Activated CD4-positive, alpha-beta T cell treated with anti-CD3 and anti-CD28 coated beads for 1 hour (primary cell): Measurements from ENCODE around the gene NR4A1.

Experiments used
- DNase-seq: peaks from one replicate; pipeline ENCODE4 v3.0.0-alpha.2; 2020

Gene NR4A1

DNA sequence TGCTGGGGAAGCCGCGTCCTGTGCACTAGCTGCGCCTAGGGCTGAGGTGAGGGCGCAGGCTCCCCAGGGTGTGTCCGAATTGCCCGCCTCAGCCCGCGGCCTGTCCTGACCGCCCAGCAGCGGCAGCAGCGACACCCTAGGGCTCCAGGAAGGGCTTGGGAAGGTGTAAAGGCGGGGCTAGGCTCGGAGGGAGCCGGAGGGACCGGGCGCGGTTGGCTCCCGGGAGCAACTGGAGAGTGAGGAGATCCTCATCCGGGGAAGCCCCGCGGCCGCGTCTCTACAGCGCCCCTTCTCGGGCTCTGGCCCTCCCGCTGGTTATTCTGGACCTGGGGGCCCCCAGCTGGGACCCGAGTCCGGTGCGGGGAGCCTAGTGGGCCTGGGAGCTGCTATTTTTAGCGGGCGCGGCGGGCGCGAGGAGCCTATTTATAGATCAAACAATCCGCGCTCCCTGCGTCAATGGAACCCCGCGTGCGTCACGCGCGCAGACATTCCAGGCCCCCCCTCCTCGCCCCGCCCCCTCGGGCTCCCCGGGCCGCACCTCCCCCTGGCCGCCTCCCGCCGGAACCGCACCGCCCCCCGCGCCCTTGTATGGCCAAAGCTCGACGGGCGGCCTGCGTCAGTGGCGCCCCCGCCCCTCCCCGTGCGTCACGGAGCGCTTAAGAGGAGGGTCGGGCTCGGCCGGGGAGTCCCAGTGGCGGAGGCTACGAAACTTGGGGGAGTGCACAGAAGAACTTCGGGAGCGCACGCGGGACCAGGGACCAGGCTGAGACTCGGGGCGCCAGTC, at the start of gene NR4A1:
TSS of gene NR4A1 (plus strand) at position 685 of the 784 bp plus-strand sequence. CDS start 2,887 bp downstream, outside the sequence.
- peak; percentile 100 for DNase-seq

DNA sequence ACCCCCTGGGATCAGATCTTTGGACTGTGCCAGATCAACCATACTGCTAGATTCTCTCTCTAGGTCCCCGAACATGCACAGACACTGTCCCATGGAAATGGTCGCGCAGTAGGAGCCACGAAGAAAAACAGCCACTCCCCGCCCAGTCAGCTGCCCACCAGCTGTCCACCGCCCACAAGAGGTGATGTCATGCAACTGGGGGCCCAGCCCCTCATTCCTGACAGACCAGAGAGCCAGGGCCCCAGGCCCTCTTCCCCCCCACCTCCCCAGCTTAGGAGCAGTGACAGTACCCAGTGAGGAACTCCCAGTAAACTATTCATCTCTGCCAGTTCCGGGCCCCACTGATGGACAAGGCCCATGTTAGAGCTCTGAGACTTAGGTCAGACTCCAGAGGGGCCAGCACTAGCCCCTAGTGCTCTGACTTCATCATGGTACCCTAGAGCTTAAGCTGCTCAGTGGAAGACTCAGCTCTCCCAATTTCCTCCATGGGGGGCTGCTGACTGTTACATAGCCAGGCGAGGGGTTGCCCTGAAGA, 48.2 kb upstream of the NR4A1 start:
- DNase-seq = no peak

DNA sequence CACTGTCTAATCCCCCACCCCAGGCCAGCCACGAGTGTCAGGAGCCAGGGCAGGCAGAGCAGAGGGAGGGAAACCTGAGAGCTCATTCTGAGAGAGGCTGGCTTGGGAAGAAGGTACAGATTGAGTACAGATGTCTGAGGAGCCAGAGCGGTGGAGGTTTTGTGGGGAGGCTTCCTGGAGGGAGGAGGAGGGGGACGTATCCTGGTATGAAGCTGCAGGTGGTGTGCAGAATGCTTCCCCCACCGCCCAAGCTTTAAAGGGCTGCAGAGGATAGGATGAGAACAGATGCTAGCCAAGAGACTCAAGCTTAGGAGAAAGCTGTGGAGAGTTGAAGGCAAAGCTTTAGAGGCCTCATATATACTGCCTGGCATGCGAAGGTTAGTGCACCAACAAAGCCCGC, 47.7 kb upstream of the NR4A1 start:
- DNase-seq = no peak

DNA sequence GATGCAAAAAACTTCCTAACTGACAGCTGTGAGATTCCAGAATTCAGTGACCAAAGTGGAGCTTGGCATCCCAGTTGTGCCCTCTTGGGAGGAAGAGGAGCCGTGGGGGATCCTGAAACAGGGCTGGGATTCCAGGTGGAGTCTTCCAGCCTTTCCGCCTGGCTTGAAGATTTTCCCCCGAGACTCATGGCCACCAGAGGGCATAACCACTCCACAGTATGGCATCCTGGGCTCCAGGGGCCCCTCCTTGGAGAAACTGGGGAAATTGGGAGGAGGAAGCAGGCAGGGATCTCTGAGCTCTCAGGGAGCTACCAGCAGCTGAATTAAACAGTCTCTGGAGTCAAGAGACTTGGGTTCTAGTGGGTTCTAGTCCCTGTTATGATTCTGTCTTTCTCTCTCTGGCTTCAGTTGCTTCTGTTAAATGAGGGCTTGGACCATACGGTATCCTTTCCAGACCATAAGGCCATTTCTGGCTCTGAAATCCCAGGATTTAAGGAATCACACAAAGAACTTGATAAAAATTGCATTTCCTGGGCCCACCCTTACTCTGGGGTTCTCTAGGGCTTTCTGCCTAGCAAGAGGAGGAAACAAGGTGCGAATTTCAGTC, 47.1 kb upstream of the NR4A1 start:
- no peak for DNase-seq

DNA sequence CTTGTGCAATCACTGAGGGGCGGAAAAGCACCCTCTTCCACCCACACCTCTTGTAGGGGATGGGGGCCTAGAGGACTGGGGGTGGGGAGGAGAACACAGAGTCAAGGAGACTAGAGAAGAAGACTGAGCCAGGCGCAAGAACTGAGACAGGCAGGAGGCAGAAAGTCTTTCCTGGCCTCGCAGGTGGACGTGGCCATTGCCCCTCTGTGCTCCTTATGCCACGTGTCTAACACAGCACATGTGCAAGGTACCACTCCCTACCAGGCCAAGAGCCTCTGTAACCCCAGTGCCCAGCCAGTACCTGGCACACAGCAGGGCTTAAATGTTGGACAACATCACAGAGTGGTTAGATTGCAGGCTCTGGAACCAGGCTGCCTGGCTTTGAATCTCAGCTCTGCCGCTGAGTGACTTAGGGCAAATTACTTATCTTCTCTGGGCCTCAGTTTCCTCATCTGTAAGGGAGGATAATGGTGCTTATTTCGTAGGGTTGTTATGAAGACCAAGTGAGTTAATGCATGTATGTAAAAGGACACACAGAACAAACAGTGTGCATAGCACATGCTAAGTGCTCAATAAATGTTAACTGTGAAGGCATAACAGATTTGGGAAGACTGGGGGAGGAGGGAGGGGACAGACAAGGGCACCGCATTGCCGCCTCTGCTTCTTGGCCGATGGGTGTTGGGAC, 45.9 kb upstream of the NR4A1 start:
- no peak for DNase-seq

DNA sequence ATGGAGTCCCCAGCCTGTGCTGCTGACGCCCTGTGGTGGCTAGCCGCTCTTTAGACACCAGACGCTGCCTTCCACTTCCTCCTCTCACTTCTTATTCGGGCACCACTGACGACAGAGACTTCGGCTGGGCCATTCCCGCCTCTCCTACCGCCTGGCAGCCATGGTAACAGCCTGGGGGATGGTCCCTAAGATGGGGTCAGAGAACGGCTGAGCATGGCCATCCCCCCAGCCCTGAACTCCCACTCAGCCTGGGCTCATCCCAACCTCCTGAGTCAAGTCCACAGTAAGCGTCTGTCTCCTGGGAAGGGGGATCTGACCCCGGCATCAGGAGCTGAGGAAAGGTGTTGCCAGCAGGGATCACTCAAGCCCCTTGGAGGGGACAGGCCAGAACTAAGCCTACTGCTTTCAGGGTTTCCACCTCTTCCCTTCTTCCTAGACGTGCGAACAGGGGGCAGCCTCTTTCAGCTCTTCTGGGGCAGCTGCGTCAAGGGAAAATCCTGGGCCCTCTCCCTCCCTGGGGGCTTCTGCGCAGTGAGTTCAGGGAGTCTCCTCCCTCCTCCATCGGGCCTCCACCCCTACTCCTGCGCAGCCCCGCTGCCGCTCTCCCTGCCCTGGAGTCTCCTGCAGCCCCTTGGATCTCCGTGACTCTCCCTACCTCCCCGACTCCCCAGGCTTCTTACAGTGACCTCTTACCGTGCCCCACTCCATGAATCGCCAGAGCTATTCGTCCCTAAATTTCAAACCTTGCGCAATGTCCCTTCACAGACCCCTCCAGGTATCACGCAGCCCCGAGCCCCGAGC, 45.1 kb upstream of the NR4A1 start:
- no peak for DNase-seq

DNA sequence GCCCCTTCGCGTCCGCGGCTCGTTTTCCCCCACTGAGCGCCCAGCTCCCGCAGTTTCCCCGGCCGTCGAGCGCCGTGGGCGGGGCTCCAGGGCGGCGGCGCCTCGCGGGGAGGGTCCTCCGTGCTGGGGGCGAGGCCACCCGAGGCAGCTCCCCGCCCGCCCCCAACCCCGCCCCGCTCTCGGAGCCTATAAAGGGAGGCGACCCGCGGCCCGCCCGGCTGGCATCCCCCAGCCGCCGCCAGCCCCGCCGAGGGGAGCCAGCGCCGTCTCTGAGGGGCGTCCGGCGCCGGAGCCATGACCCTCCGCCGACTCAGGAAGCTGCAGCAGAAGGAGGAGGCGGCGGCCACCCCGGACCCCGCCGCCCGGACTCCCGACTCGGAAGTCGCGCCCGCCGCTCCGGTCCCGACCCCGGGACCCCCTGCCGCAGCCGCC, 44.5 kb upstream of the NR4A1 start, which contains the start of gene TAMALIN:
TSS of gene TAMALIN (plus strand) at position 221 of the 432 bp plus-strand sequence. CDS start at position 295, 74 bp downstream.
- DNase-seq = peak; percentile 77

DNA sequence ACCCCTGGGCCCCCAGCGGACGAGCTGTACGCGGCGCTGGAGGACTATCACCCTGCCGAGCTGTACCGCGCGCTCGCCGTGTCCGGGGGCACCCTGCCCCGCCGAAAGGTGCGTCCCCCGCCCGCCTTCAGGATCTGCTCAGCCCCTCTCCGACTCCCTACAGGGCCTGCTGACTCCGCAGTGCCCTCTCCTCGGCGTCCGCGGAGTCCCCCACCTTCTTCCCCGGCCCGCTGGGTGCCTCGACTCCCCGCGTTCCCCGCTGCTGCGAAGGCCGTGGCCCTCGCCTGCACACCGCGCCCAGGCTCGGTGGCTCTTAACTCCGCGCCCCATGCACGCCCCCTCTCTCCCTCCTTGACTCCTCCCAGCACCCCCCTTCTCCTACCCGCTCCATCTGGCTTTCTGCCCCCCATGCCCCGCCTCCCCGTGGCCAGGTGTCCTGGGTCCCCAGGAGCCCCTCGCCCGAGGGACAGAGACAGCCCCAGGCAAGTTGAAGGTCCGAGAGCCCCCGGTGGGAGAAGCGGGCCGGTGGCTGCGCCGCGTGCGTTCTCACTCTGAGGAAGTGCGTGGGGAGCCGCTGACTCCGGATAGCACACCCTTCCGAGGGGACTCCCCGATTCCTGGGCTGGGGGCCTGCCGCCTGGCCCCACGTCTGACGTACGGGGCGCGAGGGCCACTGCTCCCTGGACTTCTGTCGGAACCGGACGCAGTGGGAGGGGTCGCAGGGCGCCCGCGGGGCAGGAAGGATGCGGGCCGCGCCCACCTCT, 43.9 kb upstream of the NR4A1 start:
- peak; percentile 39 for DNase-seq

DNA sequence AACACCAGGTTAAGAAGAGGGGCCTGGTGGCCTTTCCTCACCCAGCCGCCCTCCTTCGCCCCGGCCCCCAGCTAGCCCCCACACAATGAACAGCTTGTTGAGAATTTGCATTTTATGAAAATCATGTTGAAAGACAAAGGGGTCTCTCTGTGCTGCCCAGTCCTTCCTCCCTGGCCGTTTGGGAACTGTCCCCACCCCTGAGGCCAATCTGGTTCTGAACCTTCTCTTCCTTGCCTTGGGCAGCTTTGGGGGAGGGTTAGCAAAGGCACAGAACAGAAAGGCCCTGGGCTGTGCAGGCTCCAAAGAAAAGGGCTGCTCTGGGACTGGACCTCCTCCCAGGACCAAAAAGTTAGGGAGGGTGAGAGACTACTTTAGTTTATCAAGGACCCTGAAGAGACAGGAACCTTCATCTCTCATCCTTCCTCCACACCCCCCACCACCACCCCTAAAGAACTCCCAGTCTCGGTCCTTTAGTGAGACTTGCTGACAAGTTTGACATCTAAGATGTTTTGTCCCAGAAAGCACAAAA, 43.2 kb upstream of the NR4A1 start:
- DNase-seq = no peak

DNA sequence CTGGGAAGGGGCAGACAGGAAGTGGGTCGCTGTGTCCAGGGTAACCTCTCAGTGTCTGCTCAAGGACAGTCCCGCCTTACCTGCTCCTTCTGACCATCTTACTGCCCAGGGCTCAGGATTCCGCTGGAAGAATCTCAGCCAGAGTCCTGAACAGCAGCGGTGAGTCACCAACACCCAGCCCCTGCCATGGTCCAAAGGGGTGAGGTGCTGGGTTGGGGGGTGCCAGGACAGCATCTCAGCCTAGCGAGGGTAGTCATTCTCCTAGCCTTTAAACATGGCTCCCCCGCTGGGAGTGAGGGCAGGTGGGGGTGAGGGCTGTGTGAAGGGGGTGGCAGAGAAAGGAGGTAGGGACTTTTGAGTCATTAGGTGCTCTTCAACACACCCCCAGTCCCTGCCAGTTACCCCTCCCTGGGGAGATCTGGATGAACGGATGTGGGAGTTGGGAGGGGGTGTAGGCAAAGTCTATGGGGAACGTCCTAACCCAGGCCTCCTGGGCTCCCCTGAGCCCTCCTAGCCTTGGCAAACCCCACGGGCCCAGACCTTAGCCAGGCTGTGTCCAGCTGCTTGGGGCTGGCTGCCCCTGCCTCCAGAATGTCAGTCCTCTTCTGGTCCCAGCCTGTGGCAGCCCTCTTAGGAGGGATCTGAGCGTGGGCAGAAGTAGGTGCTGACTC, 42.0 kb upstream of the NR4A1 start:
- no peak for DNase-seq

DNA sequence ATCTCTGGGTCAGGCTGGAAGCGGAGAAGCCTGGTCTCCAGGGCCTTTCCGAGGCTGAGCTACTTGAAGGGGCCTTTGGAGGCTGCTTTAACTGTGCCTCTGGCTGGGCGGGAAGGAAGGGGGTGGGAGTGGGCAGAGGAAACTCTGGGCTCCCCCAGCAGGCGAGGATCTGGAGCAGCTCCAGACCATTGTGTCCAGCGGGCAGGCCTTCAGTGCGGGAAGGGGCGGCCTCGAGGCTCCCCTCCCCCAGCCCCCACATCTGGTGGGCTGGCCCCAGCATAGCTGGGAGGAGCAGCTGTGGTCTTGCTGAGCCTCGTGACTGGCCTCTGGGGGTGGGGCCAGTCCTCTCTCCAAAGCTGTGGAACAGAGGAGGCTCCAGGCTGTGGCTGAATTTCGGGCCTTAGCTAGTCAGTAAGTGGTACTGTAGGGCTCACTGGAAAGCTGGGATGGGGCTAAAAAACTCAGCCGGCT, 41.1 kb upstream of the NR4A1 start:
- no peak for DNase-seq

DNA sequence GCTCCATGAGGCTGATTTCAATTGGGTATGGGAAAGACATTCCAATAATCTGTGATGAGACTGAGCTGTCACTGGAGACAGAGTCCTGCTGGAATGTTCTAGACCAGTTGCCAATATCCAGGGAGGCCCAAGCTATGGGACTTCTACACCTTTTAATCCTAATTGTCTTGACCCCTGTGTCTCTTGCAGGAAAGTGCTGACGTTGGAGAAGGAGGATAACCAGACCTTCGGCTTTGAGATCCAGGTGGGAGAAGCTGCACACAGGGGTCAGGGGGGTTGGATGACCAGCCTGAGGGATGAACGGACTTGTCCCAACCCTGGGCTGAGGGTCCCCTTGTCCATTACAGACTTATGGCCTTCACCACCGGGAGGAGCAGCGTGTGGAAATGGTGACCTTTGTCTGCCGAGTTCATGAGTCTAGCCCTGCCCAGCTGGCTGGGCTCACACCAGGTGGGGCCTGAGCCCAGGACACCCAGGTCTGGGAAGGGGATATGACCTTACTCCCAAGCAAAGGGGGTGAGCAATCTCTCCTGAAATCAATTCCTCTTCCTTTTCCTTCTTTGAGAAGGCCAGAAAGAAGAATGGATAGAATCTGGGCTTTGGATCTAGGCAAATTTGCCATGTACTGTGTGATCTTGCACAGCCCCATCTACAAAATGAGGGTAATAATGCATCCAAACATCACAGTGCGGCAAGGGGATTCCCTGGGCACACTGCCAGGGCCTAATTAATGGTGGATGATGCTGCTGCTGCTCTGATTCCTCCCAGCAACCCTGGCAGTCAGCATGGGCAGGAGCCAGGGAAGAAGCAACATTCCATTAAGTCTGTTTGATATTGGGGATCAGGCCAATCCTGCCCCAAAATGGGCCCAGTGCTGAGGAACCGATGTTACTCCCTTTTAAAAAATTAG, 40.3 kb upstream of the NR4A1 start:
- DNase-seq = no peak

DNA sequence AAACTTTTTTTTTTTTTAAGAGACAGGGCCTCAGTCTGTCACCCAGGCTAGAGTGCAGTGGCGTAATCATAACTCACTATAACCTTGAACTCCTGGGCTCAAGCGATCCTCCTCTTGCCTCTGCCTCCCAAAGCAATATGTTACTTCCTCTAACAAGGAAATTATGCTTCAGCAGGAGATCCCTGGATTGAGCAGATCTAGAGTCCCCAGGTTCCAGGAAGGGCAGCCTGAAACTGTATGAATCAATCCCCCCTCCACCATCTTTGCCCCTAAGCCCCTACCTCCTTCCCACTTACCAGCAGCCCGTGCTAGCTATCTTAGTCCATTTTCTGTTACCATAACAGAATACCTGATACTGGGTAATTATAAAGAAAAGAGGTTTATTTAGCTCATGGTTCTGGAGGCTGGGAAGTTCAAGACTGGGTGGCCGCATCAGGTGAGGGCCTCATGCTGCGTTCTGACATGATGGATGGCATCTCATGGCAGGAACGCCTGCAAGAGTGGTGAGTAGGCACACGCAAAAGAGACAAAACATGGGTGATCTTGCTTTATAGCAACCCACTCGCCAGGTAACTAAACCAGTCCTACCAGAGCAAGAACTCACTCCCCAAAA, 39.5 kb upstream of the NR4A1 start:
- DNase-seq = no peak

DNA sequence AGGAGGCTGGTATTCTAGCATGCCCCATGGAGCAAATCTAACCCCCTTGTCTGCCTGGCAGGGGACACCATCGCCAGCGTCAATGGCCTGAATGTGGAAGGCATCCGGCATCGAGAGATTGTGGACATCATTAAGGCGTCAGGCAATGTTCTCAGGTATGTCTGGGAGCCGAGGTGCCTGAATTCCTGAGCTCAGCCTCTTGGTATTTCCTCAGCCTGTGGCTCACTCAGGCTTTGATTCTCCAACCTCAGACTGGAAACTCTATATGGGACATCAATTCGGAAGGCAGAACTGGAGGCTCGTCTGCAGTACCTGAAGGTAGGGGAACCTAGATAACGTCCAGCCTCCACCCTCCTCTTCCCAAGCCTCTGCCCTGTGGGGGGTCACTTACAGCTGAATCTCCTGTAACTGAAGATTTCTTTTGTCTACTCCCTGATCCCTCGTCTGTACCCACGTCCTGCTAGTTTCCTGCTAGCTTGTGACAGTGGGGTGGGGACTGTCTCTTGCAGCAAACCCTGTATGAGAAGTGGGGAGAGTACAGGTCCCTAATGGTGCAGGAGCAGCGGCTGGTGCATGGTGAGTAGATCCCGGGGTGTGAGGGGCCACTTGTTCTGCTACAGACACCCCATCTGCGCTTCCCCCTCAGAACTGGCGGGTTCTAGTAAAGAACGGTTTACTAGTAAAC, 37.5 kb upstream of the NR4A1 start:
- DNase-seq = no peak

DNA sequence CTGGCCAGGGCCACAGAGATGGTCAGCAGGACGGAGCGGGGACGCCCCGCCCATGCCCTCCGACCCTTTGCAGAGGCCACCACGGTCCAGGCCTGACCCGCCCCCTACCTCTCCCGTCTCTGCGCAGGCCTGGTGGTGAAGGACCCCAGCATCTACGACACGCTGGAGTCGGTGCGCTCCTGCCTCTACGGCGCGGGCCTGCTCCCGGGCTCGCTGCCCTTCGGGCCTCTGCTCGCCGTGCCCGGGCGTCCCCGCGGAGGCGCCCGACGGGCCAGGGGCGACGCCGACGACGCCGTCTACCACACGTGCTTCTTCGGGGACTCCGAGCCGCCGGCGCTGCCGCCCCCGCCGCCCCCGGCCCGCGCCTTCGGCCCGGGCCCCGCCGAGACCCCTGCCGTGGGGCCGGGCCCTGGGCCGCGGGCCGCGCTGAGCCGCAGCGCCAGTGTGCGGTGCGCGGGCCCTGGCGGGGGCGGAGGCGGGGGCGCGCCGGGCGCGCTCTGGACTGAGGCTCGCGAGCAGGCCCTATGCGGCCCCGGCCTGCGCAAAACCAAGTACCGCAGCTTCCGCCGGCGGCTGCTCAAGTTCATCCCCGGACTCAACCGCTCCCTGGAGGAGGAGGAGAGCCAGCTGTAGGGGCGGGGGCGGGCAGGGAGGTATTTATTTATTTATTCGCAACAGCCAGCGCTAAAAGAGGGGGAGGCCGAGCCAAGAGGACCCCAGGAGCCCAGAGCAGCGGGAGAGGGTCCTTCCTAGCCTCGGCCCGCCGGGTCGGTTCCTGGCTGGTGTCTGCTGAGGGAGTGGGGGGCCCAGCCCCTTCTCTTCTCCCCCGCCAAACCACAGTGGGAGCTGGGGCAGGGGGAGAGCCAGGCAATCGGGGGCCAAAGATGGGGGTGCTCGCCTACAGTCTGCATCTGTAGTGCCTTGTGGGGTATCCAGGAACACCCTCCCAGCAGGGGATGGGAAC, 36.4 kb upstream of the NR4A1 start:
- DNase-seq = no peak

DNA sequence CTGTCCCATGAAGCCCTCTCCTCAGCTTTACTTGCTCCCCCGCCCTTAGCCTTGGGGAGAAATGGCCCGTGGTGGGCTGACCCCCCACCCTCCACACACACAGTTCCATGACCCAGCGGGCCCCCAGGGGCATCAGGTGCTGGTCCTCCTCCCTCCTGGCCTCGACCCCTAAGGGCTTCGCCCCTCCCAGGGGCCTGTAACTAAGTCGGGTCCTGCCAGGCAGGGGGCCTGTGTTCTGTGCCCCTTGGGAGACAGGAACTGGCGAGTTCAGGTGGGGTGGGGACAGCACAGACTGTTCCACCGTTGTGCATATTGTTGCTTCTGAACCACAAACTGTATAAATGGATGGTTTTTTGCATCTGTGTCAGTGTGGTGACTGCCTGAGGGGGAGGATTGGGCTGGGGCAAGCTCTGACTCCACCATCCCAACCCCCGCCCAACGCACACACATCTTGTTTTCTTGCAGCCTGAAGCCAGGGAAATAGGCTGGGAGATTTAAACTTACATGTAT, 35.7 kb upstream of the NR4A1 start:
- no peak for DNase-seq

DNA sequence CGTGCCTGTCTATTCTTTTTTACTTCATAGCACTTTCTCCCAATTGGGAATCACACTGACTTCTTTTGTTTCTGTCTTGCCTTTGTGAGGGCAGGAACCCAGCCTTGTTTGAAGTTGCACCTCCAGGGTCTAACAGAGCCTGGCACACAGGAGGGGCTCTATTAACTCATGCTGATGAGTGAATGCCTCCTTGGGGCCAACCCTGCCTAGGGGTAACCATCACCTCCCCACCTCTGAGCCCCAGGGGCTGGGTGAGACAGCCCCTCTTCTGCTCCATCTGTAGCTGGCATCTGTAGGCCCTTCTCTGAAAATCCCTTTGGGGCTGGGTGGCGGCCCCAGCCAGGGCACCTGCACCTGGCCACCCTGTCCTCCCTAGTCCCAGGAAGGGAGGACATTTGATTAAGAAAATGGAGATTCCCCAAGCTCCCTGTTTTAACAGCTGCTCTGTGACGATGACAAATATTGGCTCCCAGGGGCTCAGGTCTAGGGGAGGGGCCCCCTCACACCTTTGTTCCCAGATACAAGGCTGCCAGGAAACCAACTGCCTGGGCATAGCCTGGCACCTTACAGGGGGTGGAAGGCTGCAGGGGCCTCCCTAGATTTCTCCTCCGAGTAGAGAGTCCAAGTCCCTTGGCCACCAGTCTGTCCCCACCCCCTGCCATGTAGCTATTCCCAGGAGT, 32.7 kb upstream of the NR4A1 start:
- no peak for DNase-seq
